GM12875 (cell line): ENCODE data around the gene OR2B6.
"Not testable (repeated sequence)": the region's sequence is repeated elsewhere in the genome, so short reads cannot be mapped to it uniquely, and the experiment has no call there.

Experiments
- H3K4me3 ChIP-seq: one replicate; pipeline ENCODE4 v1.5.1; 2011; ENCODE audit warnings: low read depth, low read length, control low read depth
- TF ChIP-seq, protein P1 (sequence below): IDR thresholded peaks from 2 replicates; pipeline ENCODE4 v1.5.1; 2011; ENCODE audit warnings: low read depth, mild to moderate bottlenecking, control low read depth, inconsistent platforms, low read length, moderate library complexity, borderline replicate concordance; ENCODE audit not compliant: insufficient read depth

Gene OR2B6

DNA sequence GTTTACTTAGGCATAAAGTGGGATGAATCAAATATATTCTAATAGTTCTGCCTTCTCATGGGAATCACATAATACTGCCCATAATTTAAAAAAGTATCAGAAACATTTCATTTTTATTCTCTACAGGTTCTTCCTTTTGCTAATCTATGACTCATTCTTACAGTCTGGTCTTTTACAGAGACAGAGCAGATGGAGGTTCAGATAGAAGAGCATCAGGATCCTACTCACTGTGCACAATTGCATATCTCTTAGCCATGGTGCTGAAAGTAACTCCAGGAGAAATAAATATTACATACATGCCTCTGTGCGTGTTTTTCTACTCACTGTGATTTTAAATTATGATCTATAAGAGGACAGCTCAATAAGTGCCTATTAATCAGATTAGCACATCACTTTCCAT lies 16.3 kb upstream of the OR2B6 start:
- TF ChIP-seq, protein P1, sequence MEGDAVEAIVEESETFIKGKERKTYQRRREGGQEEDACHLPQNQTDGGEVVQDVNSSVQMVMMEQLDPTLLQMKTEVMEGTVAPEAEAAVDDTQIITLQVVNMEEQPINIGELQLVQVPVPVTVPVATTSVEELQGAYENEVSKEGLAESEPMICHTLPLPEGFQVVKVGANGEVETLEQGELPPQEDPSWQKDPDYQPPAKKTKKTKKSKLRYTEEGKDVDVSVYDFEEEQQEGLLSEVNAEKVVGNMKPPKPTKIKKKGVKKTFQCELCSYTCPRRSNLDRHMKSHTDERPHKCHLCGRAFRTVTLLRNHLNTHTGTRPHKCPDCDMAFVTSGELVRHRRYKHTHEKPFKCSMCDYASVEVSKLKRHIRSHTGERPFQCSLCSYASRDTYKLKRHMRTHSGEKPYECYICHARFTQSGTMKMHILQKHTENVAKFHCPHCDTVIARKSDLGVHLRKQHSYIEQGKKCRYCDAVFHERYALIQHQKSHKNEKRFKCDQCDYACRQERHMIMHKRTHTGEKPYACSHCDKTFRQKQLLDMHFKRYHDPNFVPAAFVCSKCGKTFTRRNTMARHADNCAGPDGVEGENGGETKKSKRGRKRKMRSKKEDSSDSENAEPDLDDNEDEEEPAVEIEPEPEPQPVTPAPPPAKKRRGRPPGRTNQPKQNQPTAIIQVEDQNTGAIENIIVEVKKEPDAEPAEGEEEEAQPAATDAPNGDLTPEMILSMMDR: no peak

DNA sequence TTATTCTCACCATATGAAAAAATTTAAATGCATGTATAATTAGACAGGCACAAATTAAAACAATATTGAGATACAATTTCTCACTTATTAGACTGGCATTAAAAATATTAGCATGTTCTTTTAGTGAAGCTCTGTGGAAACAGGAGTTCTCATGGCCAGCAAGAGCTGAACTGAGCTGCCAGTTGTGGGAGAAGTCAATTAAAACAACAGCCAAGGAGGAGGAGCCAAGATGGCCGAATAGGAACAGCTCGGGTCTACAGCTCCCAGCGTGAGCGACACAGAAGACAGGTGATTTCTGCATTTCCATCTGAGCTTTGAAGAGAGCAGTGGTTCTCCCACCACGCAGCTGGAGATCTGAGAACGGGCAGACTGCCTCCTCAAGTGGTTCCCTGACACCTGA lies 14.0 kb upstream of the OR2B6 start:
- H3K4me3 ChIP-seq: not testable (repeated sequence)

More for the DNA sequence above, 16.3 kb upstream of the OR2B6 start:
- H3K4me3 ChIP-seq: no peak overlapping the region

DNA sequence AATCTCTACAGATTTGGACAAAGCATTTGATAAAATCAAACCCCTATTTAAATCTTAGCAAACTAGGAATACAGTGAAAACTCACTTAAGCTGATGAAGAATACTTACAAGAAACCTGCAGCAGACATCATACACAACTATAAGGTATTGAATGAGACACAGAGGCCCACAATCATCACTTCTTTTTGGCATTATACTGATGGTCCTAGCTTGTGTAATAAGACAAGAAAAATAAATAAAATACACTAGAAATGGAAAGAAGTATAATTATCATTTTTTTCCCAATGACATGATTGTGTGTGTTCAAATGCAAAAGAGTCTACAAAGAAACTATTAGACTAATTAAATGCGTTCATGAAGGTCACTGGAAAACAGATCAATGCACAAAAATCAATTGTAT lies 8.8 kb upstream of the OR2B6 start:
- TF ChIP-seq, protein P1: no peak
- H3K4me3 ChIP-seq: no peak overlapping the region

DNA sequence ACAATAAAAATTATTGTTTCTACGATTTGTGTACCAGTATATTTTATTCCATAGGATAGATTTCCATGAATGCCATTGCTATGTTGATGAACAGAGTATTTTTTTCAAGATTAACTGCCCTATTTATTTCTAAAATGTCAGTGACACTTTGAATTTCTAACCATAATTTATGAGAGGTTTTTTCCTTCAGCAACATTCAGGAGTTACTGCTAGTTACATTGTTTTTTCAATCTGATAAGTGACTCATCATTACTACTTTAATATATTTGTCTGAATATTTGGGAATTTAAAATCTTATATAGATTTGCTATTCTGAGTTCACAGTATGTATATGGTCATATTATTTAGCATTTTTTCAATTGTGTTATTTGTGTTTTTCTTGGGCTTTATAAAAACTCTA lies 6.0 kb upstream of the OR2B6 start:
- TF ChIP-seq, protein P1: no peak

DNA sequence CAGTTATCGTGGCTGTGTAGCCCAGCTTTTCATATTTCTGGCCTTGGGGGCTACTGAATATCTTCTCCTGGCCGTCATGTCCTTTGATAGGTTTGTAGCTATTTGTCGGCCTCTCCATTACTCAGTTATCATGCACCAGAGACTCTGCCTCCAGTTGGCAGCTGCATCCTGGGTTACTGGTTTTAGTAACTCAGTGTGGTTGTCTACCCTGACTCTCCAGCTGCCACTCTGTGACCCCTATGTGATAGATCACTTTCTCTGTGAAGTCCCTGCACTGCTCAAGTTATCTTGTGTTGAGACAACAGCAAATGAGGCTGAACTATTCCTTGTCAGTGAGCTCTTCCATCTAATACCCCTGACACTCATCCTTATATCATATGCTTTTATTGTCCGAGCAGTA lies 475 bp downstream of the OR2B6 start:
- H3K4me3 ChIP-seq: no peak overlapping the region
- TF ChIP-seq, protein P1: no peak

More for the DNA sequence above, 6.0 kb upstream of the OR2B6 start:
- no peak overlapping the region for H3K4me3 ChIP-seq

DNA sequence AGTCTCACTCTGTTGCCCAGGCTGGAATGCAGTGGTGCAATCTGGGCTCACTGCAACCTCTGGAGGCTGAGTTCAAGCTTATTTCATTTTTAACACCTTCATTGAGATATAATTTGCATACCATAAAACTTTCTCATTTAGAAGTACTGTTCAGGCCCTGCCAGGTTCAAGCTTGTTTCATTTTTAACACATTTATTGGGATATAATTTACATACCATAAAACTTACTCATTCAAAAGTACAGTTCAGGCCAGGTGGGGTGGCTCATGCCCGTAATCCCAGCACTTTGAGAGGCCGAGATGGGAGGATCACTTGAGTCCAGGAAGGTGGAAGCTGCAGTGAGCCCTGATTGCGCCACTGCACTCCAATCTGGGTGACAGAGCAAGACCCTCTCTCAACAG lies 5.5 kb downstream of the OR2B6 start:
- no peak overlapping the region for H3K4me3 ChIP-seq
- TF ChIP-seq, protein P1: no peak

DNA sequence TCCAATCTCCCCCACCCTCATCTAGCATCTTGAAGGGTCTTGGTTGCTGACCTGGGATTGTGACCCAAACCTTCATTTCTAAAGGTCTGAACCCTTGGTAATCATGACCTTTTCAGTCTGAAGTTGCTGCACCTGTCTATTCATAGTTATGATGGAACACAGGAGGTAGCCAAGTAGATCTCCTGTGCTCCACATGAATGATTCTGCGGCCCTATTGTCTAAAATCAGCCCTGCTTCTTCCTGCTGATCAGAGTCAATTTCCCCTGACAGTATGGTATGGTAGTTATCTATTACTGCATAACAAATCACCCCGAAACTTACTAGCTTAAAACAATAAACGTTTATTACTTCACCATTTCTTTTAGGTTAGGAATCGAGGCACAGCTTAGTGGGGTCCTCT lies 9.0 kb downstream of the OR2B6 start:
- TF ChIP-seq, protein P1: no peak
- H3K4me3 ChIP-seq: no peak overlapping the region
